IPS-11a (cell line): ENCODE results near the gene KCNJ10.
A peak's percentile ranks its signal among the peaks of the same experiment; 100 is the strongest.

ENCODE experiments used
- H3K4me3 ChIP-seq: one replicate; pipeline ENCODE4 v1.5.1; 2013; ENCODE audit warnings: low read depth, low read length, control low read depth

KCNJ10 gene

DNA sequence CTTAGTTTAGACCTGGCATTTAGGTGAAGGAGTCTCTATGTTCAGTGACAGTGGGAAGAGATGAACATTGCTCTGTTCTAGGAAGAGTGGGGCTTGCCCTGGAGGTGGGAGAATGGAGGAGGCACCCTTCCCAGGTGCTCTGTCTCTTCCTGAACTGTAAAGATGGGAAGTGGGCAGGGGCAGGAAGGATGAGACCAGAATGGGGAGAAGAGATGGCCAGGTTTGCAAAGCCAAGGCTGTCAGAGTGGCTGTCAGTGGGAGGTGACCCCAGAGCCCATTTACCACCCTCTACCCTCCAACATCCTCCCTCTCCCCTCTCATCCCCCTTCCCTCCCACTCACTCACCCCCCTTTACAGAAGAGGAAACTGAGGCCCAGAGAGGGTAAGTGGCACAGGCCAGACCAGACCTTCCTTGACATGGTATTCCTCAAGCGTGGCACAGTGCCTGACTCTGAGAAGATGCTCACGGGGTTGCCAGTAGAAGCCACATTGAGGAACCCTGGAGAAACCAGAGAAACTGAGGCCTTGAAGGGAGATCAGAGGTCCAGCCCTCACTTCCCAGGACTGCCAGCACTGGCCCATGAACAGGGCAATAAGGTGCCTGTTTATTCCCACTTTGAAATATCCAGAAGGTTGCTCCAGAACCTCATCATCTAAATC is 29.9 kb upstream of the KCNJ10 start:
- no peak overlapping the region for H3K4me3 ChIP-seq

DNA sequence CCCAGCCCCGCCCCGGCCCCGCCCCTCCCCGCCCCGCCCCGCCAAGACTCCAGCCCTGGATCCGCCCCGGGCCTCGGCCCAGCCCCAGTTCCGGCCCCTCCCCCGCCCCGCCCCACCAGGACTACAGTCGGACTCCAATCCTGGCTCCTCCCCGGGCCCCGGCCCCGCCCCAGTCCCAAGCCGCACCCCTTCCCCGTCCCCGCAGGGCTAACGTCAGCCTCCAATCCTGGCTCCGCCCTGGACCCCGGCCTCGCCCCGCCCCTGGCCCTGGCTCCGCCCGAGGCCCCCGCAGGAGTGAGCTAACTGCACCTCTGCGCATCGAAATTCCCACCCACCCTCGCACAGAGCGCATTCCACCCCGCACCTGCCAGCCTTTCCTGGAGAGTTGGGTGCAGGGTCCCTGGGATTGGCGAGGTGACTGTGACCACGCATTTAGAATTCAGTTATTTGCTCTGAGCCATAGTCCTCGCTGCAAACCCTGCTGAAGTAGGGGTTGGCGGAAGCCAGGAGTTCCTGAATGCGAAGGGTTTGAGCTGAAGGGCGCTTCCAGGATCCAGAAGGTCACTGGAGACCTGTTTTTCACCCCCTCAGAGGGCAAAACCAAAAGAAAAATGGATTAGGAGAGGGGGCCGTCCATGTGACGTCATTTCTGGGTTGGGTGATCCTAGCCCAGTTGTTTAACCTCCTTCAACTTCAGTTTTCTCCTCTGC is 29.0 kb upstream of the KCNJ10 start:
- H3K4me3 ChIP-seq: peak overlapping the region; percentile 28

- peak within 1 kb of the TSS; percentile 67 for H3K4me3 ChIP-seq
Measured at GRCh38 chr1:160097911-160098851, 28.2 kb upstream of the KCNJ10 start, which contains the start of gene IGSF8. Gene IGSF8 (minus strand): TSS chr1:160098619. CDS start chr1:160098472, 147 bp downstream.

GRCh38 chr1:160097151-160097910 is 27.4 kb upstream of the KCNJ10 start:
- peak overlapping the region; percentile 67 for H3K4me3 ChIP-seq

- H3K4me3 ChIP-seq: no peak overlapping the region
Measured at GRCh38 chr1:160096274-160097116, 26.5 kb upstream of the KCNJ10 start.

GRCh38 chr1:160095382-160096105 is 25.6 kb upstream of the KCNJ10 start:
- no peak overlapping the region for H3K4me3 ChIP-seq

- no peak overlapping the region for H3K4me3 ChIP-seq
Measured at GRCh38 chr1:160094806-160095205, 24.8 kb upstream of the KCNJ10 start.

DNA sequence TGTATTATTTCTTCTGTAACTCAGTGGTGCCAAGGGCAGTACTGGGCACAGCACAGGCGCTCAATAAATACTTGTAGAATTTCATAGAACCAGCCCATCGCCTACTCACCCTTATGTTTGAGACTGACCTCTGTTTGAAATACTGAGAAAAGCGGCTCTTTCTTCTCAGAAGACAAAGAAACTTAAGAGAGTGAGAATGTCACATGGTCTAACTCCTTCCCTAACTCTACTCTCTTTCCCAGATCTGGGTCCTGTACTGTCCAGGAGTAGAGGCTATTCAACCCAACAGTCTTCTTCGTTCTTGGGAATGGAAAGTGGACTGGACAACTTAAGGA is 24.3 kb upstream of the KCNJ10 start:
- no peak overlapping the region for H3K4me3 ChIP-seq

DNA sequence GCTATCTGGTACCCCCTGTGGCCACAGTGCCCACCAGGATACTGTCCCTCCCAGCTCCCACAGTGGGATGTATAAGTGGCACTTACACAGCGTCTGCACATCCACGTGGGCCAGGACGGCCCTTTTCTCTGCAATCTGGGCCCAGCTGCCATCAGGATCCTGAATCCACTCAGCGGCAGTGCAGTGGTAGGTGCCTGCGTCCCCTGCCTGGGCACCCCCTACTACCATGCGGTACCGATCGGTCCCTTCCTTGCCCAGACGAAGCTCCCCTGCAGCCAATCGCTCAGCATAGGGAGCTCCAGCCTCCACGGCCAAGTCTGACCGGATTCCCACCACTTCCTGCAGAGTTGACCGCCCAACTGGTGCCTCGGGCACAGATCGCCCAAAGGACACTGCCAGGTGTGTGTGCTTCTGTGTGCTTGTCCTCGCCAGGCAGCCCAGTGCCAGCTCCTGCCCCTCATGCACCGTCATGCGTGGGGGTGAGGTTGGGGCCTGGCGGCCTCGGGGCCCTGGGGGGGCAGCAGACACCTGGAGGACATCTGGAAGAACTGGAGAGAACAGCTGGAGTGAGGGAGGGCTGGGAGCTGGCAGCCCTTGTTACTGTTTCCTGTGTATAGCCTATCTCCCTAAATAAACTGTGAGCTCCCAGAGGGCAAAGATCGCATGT is 23.8 kb upstream of the KCNJ10 start:
- no peak overlapping the region for H3K4me3 ChIP-seq

DNA sequence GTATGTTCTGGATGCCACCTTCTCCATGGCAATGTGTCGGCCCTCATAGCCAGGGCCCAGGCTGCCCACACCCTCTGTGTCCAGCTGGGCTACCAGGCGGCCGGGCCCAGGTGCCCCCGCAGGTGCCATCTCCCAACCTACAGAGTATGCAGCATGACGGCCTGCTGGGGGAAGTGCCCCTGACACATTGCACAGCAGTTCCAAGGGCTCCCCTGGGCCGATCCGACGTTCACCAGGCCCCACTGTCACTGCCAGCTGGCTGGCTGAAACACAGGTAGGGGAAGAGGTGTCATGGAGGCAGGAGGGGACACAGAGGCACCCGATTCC is 23.1 kb upstream of the KCNJ10 start:
- no peak overlapping the region for H3K4me3 ChIP-seq

- no peak overlapping the region for H3K4me3 ChIP-seq
Measured at GRCh38 chr1:160092366-160093068, 22.6 kb upstream of the KCNJ10 start.

GRCh38 chr1:160091666-160092223 is 21.8 kb upstream of the KCNJ10 start:
- H3K4me3 ChIP-seq: no peak overlapping the region

- H3K4me3 ChIP-seq: no peak overlapping the region
Measured at GRCh38 chr1:160090760-160091159, 20.8 kb upstream of the KCNJ10 start.

- H3K4me3 ChIP-seq: no peak overlapping the region
Measured at GRCh38 chr1:160089883-160090282, 19.9 kb upstream of the KCNJ10 start.

- no peak overlapping the region for H3K4me3 ChIP-seq
Measured at GRCh38 chr1:160087118-160087662, 17.2 kb upstream of the KCNJ10 start.

- no peak overlapping the region for H3K4me3 ChIP-seq
Measured at GRCh38 chr1:160086456-160086892, 16.5 kb upstream of the KCNJ10 start.

DNA sequence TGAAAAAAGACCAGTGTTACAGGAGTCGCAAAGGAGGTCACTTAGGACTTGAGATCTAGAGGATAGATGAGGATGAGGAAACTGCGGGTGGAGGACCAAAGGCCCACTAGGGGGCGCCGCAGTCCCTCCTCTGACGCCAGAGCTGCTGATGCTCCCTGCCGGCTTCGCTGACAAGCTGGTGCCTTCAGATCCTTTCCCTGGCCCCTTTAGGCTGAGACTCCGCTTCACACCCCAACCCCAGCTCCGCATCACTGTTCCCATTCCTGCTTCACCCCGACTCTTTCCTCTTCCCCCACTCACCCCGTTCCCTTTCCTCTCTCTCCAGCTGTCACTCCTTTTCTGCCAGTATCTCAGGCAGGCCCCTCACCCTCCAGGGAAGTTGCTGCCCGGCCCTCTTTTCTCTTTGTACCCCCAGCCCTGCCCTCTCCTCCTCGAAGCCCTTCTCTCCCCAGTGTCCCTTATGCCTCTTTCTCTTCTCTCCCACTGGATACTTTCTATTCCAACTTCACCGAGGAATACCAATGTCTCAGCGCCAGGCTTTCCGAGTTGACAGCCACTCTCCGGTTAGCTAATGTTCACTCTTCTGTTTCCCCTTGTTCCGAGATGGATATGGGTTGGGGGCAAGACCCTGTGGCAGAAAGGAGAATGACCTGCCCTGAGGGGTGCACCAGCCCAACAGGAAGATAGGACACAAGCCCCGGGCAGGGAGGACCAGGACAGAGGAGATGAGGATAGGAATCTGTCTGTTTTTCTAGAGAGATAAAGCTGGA is 15.9 kb upstream of the KCNJ10 start:
- no peak overlapping the region for H3K4me3 ChIP-seq
